Mammary epithelial cell (primary cell): ENCODE measurements around the gene CD22.

Source experiments
- EZH2 ChIP-seq: IDR thresholded peaks from 2 replicates; pipeline ENCODE4 v1.6.1; 2012; ENCODE audit warnings: low read length, inconsistent platforms, borderline replicate concordance
- TF ChIP-seq, protein P1 (sequence below), 2 donors: IDR thresholded peaks in 1 of 2; conservative IDR thresholded peaks in 1 of 2; 2 replicates each; pipeline ENCODE4 v1.5.1; 2011 to 2012; ENCODE audit warnings: inconsistent platforms in 2 of 2, low read length in 2 of 2, mild to moderate bottlenecking in 2 of 2, control low read depth in 1 of 2, low read depth in 1 of 2; ENCODE audit not compliant: insufficient read depth in 1 of 2; ENCODE audit errors: extremely low read depth in 1 of 2

DNA sequence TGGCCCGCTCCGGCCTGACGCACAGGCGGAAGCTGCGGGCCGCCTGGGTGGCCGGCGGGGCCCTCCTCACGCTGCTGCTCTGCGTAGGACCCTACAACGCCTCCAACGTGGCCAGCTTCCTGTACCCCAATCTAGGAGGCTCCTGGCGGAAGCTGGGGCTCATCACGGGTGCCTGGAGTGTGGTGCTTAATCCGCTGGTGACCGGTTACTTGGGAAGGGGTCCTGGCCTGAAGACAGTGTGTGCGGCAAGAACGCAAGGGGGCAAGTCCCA lies 23.1 kb downstream of the CD22 start:
- TF ChIP-seq, protein P1, sequence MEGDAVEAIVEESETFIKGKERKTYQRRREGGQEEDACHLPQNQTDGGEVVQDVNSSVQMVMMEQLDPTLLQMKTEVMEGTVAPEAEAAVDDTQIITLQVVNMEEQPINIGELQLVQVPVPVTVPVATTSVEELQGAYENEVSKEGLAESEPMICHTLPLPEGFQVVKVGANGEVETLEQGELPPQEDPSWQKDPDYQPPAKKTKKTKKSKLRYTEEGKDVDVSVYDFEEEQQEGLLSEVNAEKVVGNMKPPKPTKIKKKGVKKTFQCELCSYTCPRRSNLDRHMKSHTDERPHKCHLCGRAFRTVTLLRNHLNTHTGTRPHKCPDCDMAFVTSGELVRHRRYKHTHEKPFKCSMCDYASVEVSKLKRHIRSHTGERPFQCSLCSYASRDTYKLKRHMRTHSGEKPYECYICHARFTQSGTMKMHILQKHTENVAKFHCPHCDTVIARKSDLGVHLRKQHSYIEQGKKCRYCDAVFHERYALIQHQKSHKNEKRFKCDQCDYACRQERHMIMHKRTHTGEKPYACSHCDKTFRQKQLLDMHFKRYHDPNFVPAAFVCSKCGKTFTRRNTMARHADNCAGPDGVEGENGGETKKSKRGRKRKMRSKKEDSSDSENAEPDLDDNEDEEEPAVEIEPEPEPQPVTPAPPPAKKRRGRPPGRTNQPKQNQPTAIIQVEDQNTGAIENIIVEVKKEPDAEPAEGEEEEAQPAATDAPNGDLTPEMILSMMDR (conservative IDR thresholded peaks at IDR 0.05 in 1 of 2, IDR thresholded peaks at IDR 0.05 in 1 of 2; ENCODE audit: extremely low read depth in 1 of 2, insufficient read depth in 1 of 2, low read depth in 1 of 2, low read length in 2 of 2): no peak
- no peak for TF ChIP-seq EZH2
